Measurements from ENCODE around the gene IGFL2. TPM values are rescaled to one million over a fixed set of nuclear protein-coding genes. Genes with fewer than 3 reads are reported as not detected.
"Not testable (repeated sequence)": the region's sequence is repeated elsewhere in the genome, so short reads cannot be mapped to it uniquely, and the experiment has no call there.

The IGFL2 gene
- total RNA-seq, 4 donors from 2014 or later: 0.61 TPM; not detected in 3

DNA sequence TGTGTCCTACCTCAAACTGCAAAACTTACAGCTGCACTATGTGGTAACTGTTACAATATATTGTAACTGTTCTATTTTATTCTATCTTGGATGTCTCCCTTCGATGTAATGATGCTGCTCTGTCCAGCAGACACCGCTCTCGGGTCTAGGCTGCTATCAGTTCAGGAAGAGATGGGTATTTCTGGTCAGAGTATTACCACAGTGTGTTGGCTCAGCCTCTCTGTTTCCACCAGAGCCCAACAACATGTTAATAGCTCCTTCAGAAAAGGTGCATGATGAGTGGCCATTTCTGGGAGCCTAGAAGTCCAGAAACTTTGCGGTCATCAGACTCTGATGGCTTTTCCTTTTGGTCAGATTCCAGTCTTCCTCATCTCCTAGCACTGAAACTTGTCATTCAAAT is 45.6 kb downstream of the IGFL2 start:
- Histone ChIP-seq H3K27ac (no peak overlapping the region), H3K4me1 (no peaks in the 10 kb centered on the region), H3K4me3 (no peak overlapping the region), H3K9me3 (no peaks in the 10 kb centered on the region), H3K36me3 (no peaks in the 10 kb centered on the region), H3K27me3 (no peaks in the 10 kb centered on the region)
- TF ChIP-seq CTCF (IDR thresholded peaks at IDR 0.05) (no peak), POLR2A (IDR thresholded peaks at IDR 0.05) (no peak)
- intact Hi-C loops (cut with DNase I; ENCODE audit: low total_unique reads): loop anchor here (10.0 kb wide), 1 partner anchor 109 kb away; no protein-coding TSS in a partner anchor
- no peak for DNase-seq

- Histone ChIP-seq H3K9me3 (no peaks in the 10 kb centered on the region), H3K27me3 (no peaks in the 10 kb centered on the region), H3K27ac (no peak overlapping the region), H3K36me3 (no peaks in the 10 kb centered on the region), H3K4me3 (no peak overlapping the region), H3K4me1 (no peaks in the 10 kb centered on the region)
- intact Hi-C loops (cut with DNase I; ENCODE audit: low total_unique reads): loop anchor here (10.0 kb wide), 1 partner anchor 110 kb away; no protein-coding TSS in a partner anchor
- DNase-seq: no peak
- no peak for TF ChIP-seq POLR2A (IDR thresholded peaks at IDR 0.05)
Measured at GRCh38 chr19:46195104-46195503, 47.1 kb downstream of the IGFL2 start.

- H3K4me3 ChIP-seq, H3K36me3 ChIP-seq, H3K9me3 ChIP-seq, H3K4me1 ChIP-seq, DNase-seq, H3K27me3 ChIP-seq, H3K27ac ChIP-seq: not testable (repeated sequence)
- intact Hi-C loops (cut with DNase I; ENCODE audit: low total_unique reads): loop anchor here (10.0 kb wide), 1 partner anchor 111 kb away; no protein-coding TSS in a partner anchor
Measured at GRCh38 chr19:46195919-46196318, 47.9 kb downstream of the IGFL2 start.

- no peak for DNase-seq
- no peaks in the 10 kb centered on the region for H3K27me3 ChIP-seq
- no peak overlapping the region for H3K4me3 ChIP-seq
- H3K36me3 ChIP-seq: no peaks in the 10 kb centered on the region
- TF ChIP-seq CTCF (IDR thresholded peaks at IDR 0.05) (no peak), POLR2A (IDR thresholded peaks at IDR 0.05) (no peak)
- no peaks in the 10 kb centered on the region for H3K9me3 ChIP-seq
- H3K27ac ChIP-seq: no peak overlapping the region
- no peaks in the 10 kb centered on the region for H3K4me1 ChIP-seq
- intact Hi-C loops (cut with DNase I; ENCODE audit: low total_unique reads): loop anchor here (10.0 kb wide), 1 partner anchor 112 kb away; no protein-coding TSS in a partner anchor
Measured at GRCh38 chr19:46196410-46197124, 48.5 kb downstream of the IGFL2 start.

GRCh38 chr19:46197314-46198070 is 49.5 kb downstream of the IGFL2 start:
- TF ChIP-seq POLR2A (IDR thresholded peaks at IDR 0.05) (no peak), CTCF (IDR thresholded peaks at IDR 0.05) (no peak)
- Histone ChIP-seq H3K27ac (no peak overlapping the region), H3K9me3 (no peaks in the 10 kb centered on the region), H3K27me3 (no peaks in the 10 kb centered on the region), H3K36me3 (no peaks in the 10 kb centered on the region), H3K4me3 (no peak overlapping the region), H3K4me1 (no peaks in the 10 kb centered on the region)
- intact Hi-C loops (cut with DNase I; ENCODE audit: low total_unique reads): loop anchor here (10.0 kb wide), 1 partner anchor 113 kb away; no protein-coding TSS in a partner anchor
- DNase-seq: no peak

- Histone ChIP-seq H3K9me3 (no peaks in the 10 kb centered on the region), H3K36me3 (no peaks in the 10 kb centered on the region), H3K27ac (no peak overlapping the region), H3K4me1 (no peaks in the 10 kb centered on the region), H3K4me3 (no peak overlapping the region), H3K27me3 (no peaks in the 10 kb centered on the region)
- intact Hi-C loops (cut with DNase I; ENCODE audit: low total_unique reads): loop anchor here (10.0 kb wide), 1 partner anchor 114 kb away; no protein-coding TSS in a partner anchor
- no peak for TF ChIP-seq CTCF (IDR thresholded peaks at IDR 0.05)
- no peak for TF ChIP-seq POLR2A (IDR thresholded peaks at IDR 0.05)
- DNase-seq: no peak
Measured at GRCh38 chr19:46198756-46199155, 50.7 kb downstream of the IGFL2 start.
